GM12878 (cell line): ENCODE results near the gene HSPA12A. TPM values are rescaled to one million over a fixed set of nuclear protein-coding genes. Genes with fewer than 3 reads are reported as not detected.

ENCODE experiments used
- ATAC-seq: fragments of 200-7000 bp; cut with Tn5 transposase; 3 replicates; pipeline ENCODE4 v1.9.1; 2020; ENCODE audit warnings: mild to moderate bottlenecking, moderate library complexity
- BruUV-seq: library from RNA; stranded (reverse); fragments of 400-500 nt; replicated peaks from 2 replicates; lab custom pipeline; 2021; lab: Mats Ljungman, UMichigan
- CTCF ChIA-PET: fragments of 300-600 bp; sonication (Branson Sonifier 250); formaldehyde crosslinking; extraction: SDS; loops from one replicate; lab custom pipeline; 2021; ENCODE audit warnings: inconsistent platforms; lab: Yijun Ruan, JAX
- POLR2A ChIA-PET: fragments of 350-600 bp; formaldehyde crosslinking; extraction: SDS; loops from one replicate; lab custom pipeline; 2021; ENCODE audit warnings: inconsistent platforms; lab: Charles Lee
- RAD21 ChIA-PET: fragments of 300-600 bp; sonication (Branson Sonifier 250); formaldehyde crosslinking; loops from one replicate; lab custom pipeline; 2023; ENCODE audit warnings: antibody characterized with exemption; ENCODE audit not compliant: unreplicated experiment; lab: Charles Lee
- SMC1A ChIA-PET: fragments of 300-600 bp; sonication (Branson Sonifier 250); formaldehyde crosslinking; loops from one replicate; lab custom pipeline; 2023; ENCODE audit not compliant: unreplicated experiment, uncharacterized antibody; lab: Charles Lee
- DNase-seq: peaks from one replicate; pipeline ENCODE4 v3.0.0-alpha.2; 2011; ENCODE audit warnings: low read depth, low spot score
- FAIRE-seq: peaks from 3 replicates; lab custom pipeline; 2011; peaks lifted over from hg19 to GRCh38; lab: Jason Lieb, UNC
- H2AFZ ChIP-seq: 2 replicates; pipeline ENCODE4 v1.6.0; 2011; ENCODE audit warnings: low read depth, low read length, control low read depth; ENCODE audit not compliant: control insufficient read depth
- H3K27ac ChIP-seq: 2 replicates; pipeline ENCODE4 v1.5.1; 2011; ENCODE audit warnings: control low read depth; ENCODE audit not compliant: control insufficient read depth, insufficient read depth
- H3K27me3 ChIP-seq, 2 experiments: replicated peaks in 1 of 2; 2 replicates each; pipeline versions ENCODE4 v1.6.0 to v1.6.1; 2011; ENCODE audit warnings: low read length in 1 of 2; ENCODE audit not compliant: control insufficient read depth in 2 of 2, insufficient read depth in 2 of 2
- H3K36me3 ChIP-seq, 2 experiments: 2 replicates each; pipeline ENCODE4 v1.5.1; 2011; ENCODE audit warnings: low read length in 1 of 2; ENCODE audit not compliant: control insufficient read depth in 2 of 2, insufficient read depth in 2 of 2
- H3K4me1 ChIP-seq: 2 replicates; pipeline ENCODE4 v1.6.1; 2011; ENCODE audit warnings: mild to moderate bottlenecking, low read length, moderate library complexity, mixed read lengths; ENCODE audit not compliant: control insufficient read depth, insufficient read depth
- H3K4me2 ChIP-seq: 2 replicates; pipeline ENCODE4 v1.6.0; 2011; ENCODE audit warnings: control low read depth; ENCODE audit not compliant: control insufficient read depth, insufficient read depth
- H3K4me3 ChIP-seq: fragments of 200-600 bp; sonication (generic); 2 replicates; pipeline ENCODE4 v1.5.1; 2016
- H3K79me2 ChIP-seq: 2 replicates; pipeline ENCODE4 v1.6.0; 2011; ENCODE audit warnings: low read length; ENCODE audit not compliant: control insufficient read depth, insufficient read depth
- H3K9ac ChIP-seq: 2 replicates; pipeline ENCODE4 v1.8.0; 2011; ENCODE audit warnings: low read length, control low read depth, mixed read lengths; ENCODE audit not compliant: control insufficient read depth, insufficient read depth
- H3K9me3 ChIP-seq: replicated peaks from 3 replicates; pipeline ENCODE4 v1.5.1; 2011; ENCODE audit warnings: mild to moderate bottlenecking, low read length; ENCODE audit not compliant: control insufficient read depth, insufficient read depth
- H4K20me1 ChIP-seq: 2 replicates; pipeline ENCODE4 v1.6.0; 2011; ENCODE audit not compliant: control insufficient read depth, insufficient read depth
- BHLHE40 ChIP-seq, 2 experiments: fragments of 450-650 bp in 1 of 2; IDR thresholded peaks; 2 replicates each; pipeline ENCODE4 v1.6.1; 2011 to 2017; ENCODE audit warnings: low read depth in 2 of 2, borderline replicate concordance in 1 of 2, improper control_type of control experiment in 1 of 2, low read length in 1 of 2, mild to moderate bottlenecking in 1 of 2
- CHD4 ChIP-seq: fragments of 200-600 bp; sonication (generic); IDR thresholded peaks from 2 replicates; pipeline ENCODE4 v1.6.1; 2016; ENCODE audit warnings: mild to moderate bottlenecking
- CREM ChIP-seq: IDR thresholded peaks from 2 replicates; pipeline ENCODE4 v1.6.1; 2014; ENCODE audit warnings: antibody characterized with exemption, low read depth
- EP300 ChIP-seq, 2 experiments: fragments of 150-350 bp in 1 of 2; IDR thresholded peaks; 2 replicates each; pipeline ENCODE4 v1.6.1; 2011 to 2012; ENCODE audit warnings: low read depth in 2 of 2, low read length in 2 of 2, borderline replicate concordance in 1 of 2, improper control_type of control experiment in 1 of 2, inconsistent platforms in 1 of 2; ENCODE audit not compliant: control insufficient read depth in 1 of 2
- IKZF2 ChIP-seq, 2 experiments: fragments of 450-650 bp; IDR thresholded peaks; 2 replicates each; pipeline ENCODE4 v1.6.1; 2017; ENCODE audit warnings: mild to moderate bottlenecking in 2 of 2, moderate library complexity in 2 of 2
- MAX ChIP-seq: IDR thresholded peaks from 2 replicates; pipeline ENCODE4 v1.6.1; 2012; ENCODE audit warnings: low read depth, low read length, improper control_type of control experiment
- MXI1 ChIP-seq: fragments of 150-350 bp; IDR thresholded peaks from 2 replicates; pipeline ENCODE4 v1.6.1; 2011; ENCODE audit warnings: low read depth, mild to moderate bottlenecking, inconsistent platforms, low read length, improper control_type of control experiment
- NRF1 ChIP-seq: conservative IDR thresholded peaks from 2 replicates; pipeline ENCODE4 v1.6.1; 2011; ENCODE audit warnings: mild to moderate bottlenecking, low read depth, low read length, improper control_type of control experiment
- PRDM15 ChIP-seq: fragments of 450-650 bp; formaldehyde crosslinking; IDR thresholded peaks from 2 replicates; pipeline ENCODE4 v1.4.0; 2020; ENCODE audit warnings: mild to moderate bottlenecking, moderate library complexity
- SIX5 ChIP-seq: IDR thresholded peaks from 2 replicates; pipeline ENCODE4 v1.6.1; 2011; ENCODE audit warnings: mild to moderate bottlenecking, low read depth, low read length, moderate library complexity; ENCODE audit not compliant: severe bottlenecking
- SMAD1 ChIP-seq: fragments of 450-650 bp; IDR thresholded peaks from 2 replicates; pipeline ENCODE4 v1.6.1; 2018; ENCODE audit warnings: mild to moderate bottlenecking, low read depth; ENCODE audit not compliant: partially characterized antibody
- SMARCA5 ChIP-seq: fragments of 450-650 bp; IDR thresholded peaks from 2 replicates; pipeline ENCODE4 v1.6.1; 2017; ENCODE audit warnings: mild to moderate bottlenecking
- SUZ12 ChIP-seq: fragments of 200-600 bp; sonication (generic); IDR thresholded peaks from one replicate; pipeline ENCODE4 v1.6.1; 2018; ENCODE audit warnings: antibody characterized with exemption, mild to moderate bottlenecking; ENCODE audit not compliant: unreplicated experiment
- ZBTB40 ChIP-seq: fragments of 450-650 bp; IDR thresholded peaks from 2 replicates; pipeline ENCODE4 v1.6.1; 2016; ENCODE audit warnings: mild to moderate bottlenecking, moderate library complexity, borderline replicate concordance
- ZNF274 ChIP-seq: IDR thresholded peaks from one replicate; pipeline ENCODE4 v1.8.0; 2011; ENCODE audit not compliant: insufficient read length, insufficient read depth
- ZNF384 ChIP-seq: IDR thresholded peaks from 2 replicates; pipeline ENCODE4 v1.6.1; 2012; ENCODE audit warnings: low read depth, mild to moderate bottlenecking, low read length, improper control_type of control experiment, borderline replicate concordance
- WGBS: methylation state at CpG from one replicate; pipeline ENCODE4 v1.1.6; 2016; ENCODE audit warnings: low lambda C conversion rate; ENCODE audit not compliant: insufficient replicate concordance, insufficient coverage; ENCODE audit errors: missing lambda C conversion rate; 5-methylcytosine and 5-hydroxymethylcytosine counted together
- in situ Hi-C: fragments of 300-500 bp; cut with MboI; formaldehyde crosslinking; loops from 9 replicates; pipeline ENCODE4 v1.14.3; 2018; ENCODE audit warnings: mixed read lengths
- intact Hi-C: fragments of 100-400 bp; cut with micrococcal nuclease; formaldehyde crosslinking; loops from one replicate; pipeline ENCODE4 v1.14.2; 2022; ENCODE audit not compliant: unreplicated experiment
- polyA plus RNA-seq, 11 experiments: library from polyadenylated mRNA; depleted of rRNA in 4 of 11; unstranded in 6 of 11; stranded (reverse) in 5 of 11; fragments of >200 nt; fragmentation: Nextera tagmentation in 4 of 11; fragmentation: Illumina TruSeq in 1 of 11; extraction: Ambion mirVana in 4 of 11; extraction: Trizol in 1 of 11; gene quantifications; 1 replicate in 1 of 11; 2 replicates in 10 of 11; pipeline versions ENCODE4 v1.2.1 to v1.2.3, GENCODE V29; 2011 to 2016; ENCODE audit warnings: inconsistent platforms in 2 of 11, missing spikeins in 2 of 11, low read depth in 1 of 11
- total RNA-seq, 4 experiments: library from RNA; depleted of rRNA in 3 of 4; stranded (reverse); fragments of >200 nt in 3 of 4; fragmentation: Illumina TruSeq in 1 of 4; extraction: Trizol in 1 of 4; gene quantifications; 2 replicates each; pipeline versions ENCODE4 v1.2.1 to v1.2.3, GENCODE V29; 2013 to 2021

Gene HSPA12A
- total and polyA plus RNA-seq, 10 of the 15 experiments (the other 5 are each of a cell fraction or from before 2014, with no cell fraction given): 0.90 to 20.2 (median 2.8) TPM

- TF ChIP-seq MAX (no peak), IKZF2 (IDR thresholded peaks at IDR 0.05) (no peak), CHD4 (no peak), SMARCA5 (no peak)
These were observed 27.0 kb upstream of the HSPA12A start (continued) for GRCh38 chr10:116769368-116769767.

- Histone ChIP-seq H3K36me3 (no peaks in the 10 kb centered on the region), H3K4me3 (no peak overlapping the region), H3K9ac (no peak overlapping the region), H3K79me2 (no peaks in the 10 kb centered on the region), H3K9me3 (no peaks in the 10 kb centered on the region), H4K20me1 (no peaks in the 10 kb centered on the region; the same call in 1 of the 2 replicates), H3K27ac (no peak overlapping the region), H2AFZ (no peak overlapping the region), H3K4me2 (no peak overlapping the region), H3K4me1 (no peaks in the 10 kb centered on the region), H3K27me3 (no peaks in the 10 kb centered on the region; a peak in 1 of 4 replicates)
- FAIRE-seq: no peak
- SMC1A ChIA-PET: no interaction called here
- DNase-seq: no peak
- 33% methylated on average over 4 of the region's 4 CpGs for WGBS
- no peak for ATAC-seq
- CTCF ChIA-PET: no interaction called here
- BruUV-seq: no TSS peak
- in situ Hi-C loops: no loop called here
- RAD21 ChIA-PET: interaction anchor here (0.5 kb wide), 1 partner anchor 307 kb away, joined by 3 read pairs; no protein-coding TSS in a partner anchor
- intact Hi-C loops: no loop called here
- POLR2A ChIA-PET: no interaction called here
- TF ChIP-seq BHLHE40 (IDR thresholded peaks at IDR 0.05; ENCODE audit: borderline replicate concordance in 1 of 2, low read depth in 2 of 2, low read length in 1 of 2): no peak
- no peak for TF ChIP-seq SMAD1
- no peak for TF ChIP-seq ZNF274
- no peak for TF ChIP-seq MXI1
- no peak for TF ChIP-seq SUZ12
- no peak for TF ChIP-seq EP300 (IDR thresholded peaks at IDR 0.05; ENCODE audit: borderline replicate concordance in 1 of 2, control insufficient read depth in 1 of 2, low read depth in 2 of 2, low read length in 2 of 2)
- no peak for TF ChIP-seq SIX5
- TF ChIP-seq ZBTB40: no peak
- no peak for TF ChIP-seq NRF1
- no peak for TF ChIP-seq CREM
- no peak for TF ChIP-seq ZNF384
- no peak for TF ChIP-seq PRDM15 (CRISPR knock-in tag)
These were observed 26.4 kb upstream of the HSPA12A start for GRCh38 chr10:116768786-116769185.
